T-helper 1 cell treated with Interleukin-12 subunit alpha and Interleukin-12 subunit beta and Interleukin-4 antibody, amounts not matched to agents 30 ng/mL and 1 ng/mL, for 36 hours (primary cell): Measurements from ENCODE around the gene PIP5K1B. TPM values are rescaled to one million over a fixed set of nuclear protein-coding genes. Genes with fewer than 3 reads are reported as not detected.

Experiments
- intact Hi-C: fragments of 100-400 bp; cut with micrococcal nuclease; formaldehyde crosslinking; loops from one replicate; pipeline ENCODE4 v1.15.1; 2024
- total RNA-seq: library from RNA; stranded (reverse); gene quantifications from 2 replicates; pipeline ENCODE4 v1.2.3, GENCODE V29; 2022

The PIP5K1B gene
- total RNA-seq, 1 donor from 2014 or later = 4.4 TPM

GRCh38 chr9:68941780-68942459 lies 236.9 kb downstream of the PIP5K1B start:
- intact Hi-C loops = loop anchor here (2.0 kb wide), 1 partner anchor 13 kb away; no protein-coding TSS in a partner anchor

- intact Hi-C loops = no loop called here
Measured at GRCh38 chr9:68942790-68943189, 237.8 kb downstream of the PIP5K1B start.

- intact Hi-C loops = no loop called here
Measured at GRCh38 chr9:68947015-68947414, 242.0 kb downstream of the PIP5K1B start.

GRCh38 chr9:68947842-68948569 lies 243.0 kb downstream of the PIP5K1B start:
- intact Hi-C loops = loop anchor here (2.0 kb wide), 2 partner anchors 27 to 53 kb away; no protein-coding TSS in a partner anchor

GRCh38 chr9:68949271-68950000 lies 244.4 kb downstream of the PIP5K1B start:
- intact Hi-C loops = loop anchor here (1.0 to 2.0 kb wide), 6 partner anchors 25 to 365 kb away; partner anchors contain the start of gene PIP5K1B

GRCh38 chr9:68950188-68950587 lies 245.1 kb downstream of the PIP5K1B start:
- intact Hi-C loops = no loop called here

GRCh38 chr9:68950689-68951088 lies 245.6 kb downstream of the PIP5K1B start:
- intact Hi-C loops = no loop called here

GRCh38 chr9:68951879-68952659 lies 247.0 kb downstream of the PIP5K1B start:
- intact Hi-C loops = no loop called here

GRCh38 chr9:68953771-68954170 lies 248.7 kb downstream of the PIP5K1B start:
- intact Hi-C loops = loop anchor here (2.0 kb wide), 2 partner anchors 13 to 37 kb away; no protein-coding TSS in a partner anchor

- intact Hi-C loops = loop anchor here (2.0 kb wide), 2 partner anchors 15 to 39 kb away; no protein-coding TSS in a partner anchor
Measured at GRCh38 chr9:68955330-68955729, 250.3 kb downstream of the PIP5K1B start.

- intact Hi-C loops = no loop called here
Measured at GRCh38 chr9:68957479-68957878, 252.4 kb downstream of the PIP5K1B start.

- intact Hi-C loops = no loop called here
Measured at GRCh38 chr9:68961587-68961986, 256.5 kb downstream of the PIP5K1B start.

GRCh38 chr9:68963416-68963815 lies 258.4 kb downstream of the PIP5K1B start:
- intact Hi-C loops = no loop called here

- intact Hi-C loops = no loop called here
Measured at GRCh38 chr9:68964102-68964541, 259.1 kb downstream of the PIP5K1B start.

- intact Hi-C loops = no loop called here
Measured at GRCh38 chr9:68964765-68965164, 259.7 kb downstream of the PIP5K1B start.

GRCh38 chr9:68966496-68966944 lies 261.5 kb downstream of the PIP5K1B start:
- intact Hi-C loops = no loop called here

GRCh38 chr9:68967800-68968199 lies 262.8 kb downstream of the PIP5K1B start:
- intact Hi-C loops = no loop called here

- intact Hi-C loops = no loop called here
Measured at GRCh38 chr9:68969538-68969937, 264.5 kb downstream of the PIP5K1B start.

- intact Hi-C loops = loop anchor here (5.0 kb wide), 1 partner anchor 53 kb away; no protein-coding TSS in a partner anchor
Measured at GRCh38 chr9:68970151-68970550, 265.1 kb downstream of the PIP5K1B start.

- intact Hi-C loops = loop anchor here (1.0 to 5.0 kb wide), 7 partner anchors 25 to 389 kb away; no protein-coding TSS in a partner anchor
Measured at GRCh38 chr9:68973619-68974018, 268.6 kb downstream of the PIP5K1B start.
